Measurements from ENCODE around the gene MYH9. TPM values are rescaled to one million over a fixed set of nuclear protein-coding genes. Genes with fewer than 3 reads are reported as not detected.
A peak's percentile ranks its signal among the peaks of the same experiment; 100 is the strongest.
"Not testable (repeated sequence)": the region's sequence is repeated elsewhere in the genome, so short reads cannot be mapped to it uniquely, and the experiment has no call there.

The MYH9 gene
- total RNA-seq, 1 donor from 2014 or later = 973 TPM

DNA sequence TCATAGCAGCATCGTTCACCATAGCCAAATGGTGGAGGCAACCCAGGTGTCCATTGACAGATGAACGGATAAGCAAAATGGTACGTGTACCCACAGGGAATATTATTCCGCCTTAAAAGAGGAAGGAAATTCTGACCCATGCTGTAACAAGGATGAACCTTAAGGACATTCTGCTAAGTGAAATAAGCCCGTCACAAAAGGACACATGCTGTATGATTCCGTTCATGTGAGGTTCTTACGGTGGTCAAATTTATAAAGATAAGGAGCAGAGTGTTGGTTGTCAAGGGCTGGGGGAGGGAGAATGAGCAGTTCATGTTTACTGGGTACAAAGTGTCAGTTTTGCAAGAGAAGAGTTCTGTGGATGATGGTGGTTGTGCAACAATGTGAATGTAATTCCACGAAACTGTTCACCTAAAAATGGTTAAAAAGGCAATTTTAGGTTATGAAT, 108.5 kb downstream of the MYH9 start:
- ATAC-seq = no peak

GRCh38 chr22:36277482-36278291, 110.1 kb downstream of the MYH9 start:
- intact Hi-C loops (cut with DNase I) = no loop called here
- DNase-seq (ENCODE audit: low spot score) = peak; percentile 74
- peak; percentile 63 for ATAC-seq

More for the DNA sequence above, 108.5 kb downstream of the MYH9 start:
- intact Hi-C loops (cut with DNase I) = no loop called here
- DNase-seq (ENCODE audit: low spot score) = peak; percentile 10

GRCh38 chr22:36274531-36274930, 113.2 kb downstream of the MYH9 start:
- ATAC-seq (no peak), DNase-seq (ENCODE audit: low spot score) (peak; percentile 7)
- intact Hi-C loops (cut with DNase I) = no loop called here

DNA sequence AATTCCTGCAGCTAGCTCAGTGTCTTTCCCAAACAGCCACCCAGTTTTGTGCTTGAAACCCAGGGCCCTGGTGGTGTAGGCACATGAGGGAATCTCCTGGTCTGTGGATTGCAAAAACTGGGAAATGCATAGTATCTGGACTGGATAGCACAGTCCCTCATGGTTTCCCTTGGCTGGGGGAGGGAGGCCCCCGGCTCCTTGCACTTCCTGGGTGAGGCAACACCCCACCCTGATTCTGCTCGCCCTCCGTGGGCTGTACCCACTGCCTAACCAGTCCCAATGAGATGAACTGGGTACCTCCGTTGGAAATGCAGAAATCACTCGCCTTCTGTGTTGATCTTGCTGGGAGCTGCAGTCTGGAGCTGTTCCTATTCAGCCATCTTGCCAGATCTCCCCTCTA, 115.8 kb downstream of the MYH9 start:
- DNase-seq (ENCODE audit: low spot score); intact Hi-C loops (cut with DNase I); ATAC-seq: not testable (repeated sequence)

DNA sequence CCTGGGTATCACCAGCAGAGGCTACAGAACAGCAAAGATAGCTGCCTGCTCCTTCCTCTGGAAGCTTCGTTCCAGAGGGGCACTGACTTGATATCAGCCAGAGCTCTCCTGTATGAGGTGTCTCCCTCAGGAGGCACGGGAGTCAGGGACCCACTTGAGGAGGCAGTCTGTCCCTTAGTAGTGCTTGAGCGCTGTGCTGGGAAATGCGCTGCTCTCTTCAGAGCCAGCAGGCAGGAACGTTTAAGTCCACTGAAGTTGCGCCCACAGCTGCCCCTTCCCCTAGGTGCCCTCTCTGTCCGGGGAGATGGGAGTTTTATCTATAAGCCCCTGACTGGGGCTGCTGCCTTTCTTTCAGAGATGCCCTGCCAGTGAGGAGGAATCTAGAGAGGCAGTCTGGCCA, 116.5 kb downstream of the MYH9 start:
- ATAC-seq; intact Hi-C loops (cut with DNase I); DNase-seq (ENCODE audit: low spot score): not testable (repeated sequence)

DNA sequence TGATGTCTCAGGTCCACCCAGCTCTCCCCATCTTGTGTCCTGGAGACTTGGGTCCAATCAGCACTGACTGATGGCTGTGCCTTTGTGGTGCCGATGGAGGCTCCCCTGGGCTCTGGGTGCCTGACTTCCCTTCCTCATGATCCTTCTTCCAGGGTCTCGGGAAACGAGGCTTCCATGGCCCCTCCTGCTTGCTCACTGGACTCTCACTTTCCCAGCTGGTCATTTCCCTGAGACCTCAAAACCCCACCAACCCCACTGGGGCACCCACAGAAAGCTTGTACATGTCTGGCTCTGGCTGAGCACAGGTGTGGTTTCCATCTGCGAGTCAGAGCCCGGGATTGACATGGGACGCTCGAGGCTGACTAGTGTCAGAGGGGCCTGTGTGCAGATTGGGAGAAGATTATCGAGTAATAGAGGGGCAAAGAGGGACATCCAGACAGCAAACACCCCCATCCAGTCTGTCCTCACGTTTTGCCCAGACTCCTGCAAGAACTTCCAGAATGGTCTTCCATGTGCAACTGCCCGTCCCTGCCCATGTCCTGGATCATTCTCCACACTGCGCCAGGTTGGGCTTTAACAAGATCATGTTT, 119.8 kb downstream of the MYH9 start:
- intact Hi-C loops (cut with DNase I) = no loop called here
- no peak for ATAC-seq
- DNase-seq (ENCODE audit: low spot score) = no peak

DNA sequence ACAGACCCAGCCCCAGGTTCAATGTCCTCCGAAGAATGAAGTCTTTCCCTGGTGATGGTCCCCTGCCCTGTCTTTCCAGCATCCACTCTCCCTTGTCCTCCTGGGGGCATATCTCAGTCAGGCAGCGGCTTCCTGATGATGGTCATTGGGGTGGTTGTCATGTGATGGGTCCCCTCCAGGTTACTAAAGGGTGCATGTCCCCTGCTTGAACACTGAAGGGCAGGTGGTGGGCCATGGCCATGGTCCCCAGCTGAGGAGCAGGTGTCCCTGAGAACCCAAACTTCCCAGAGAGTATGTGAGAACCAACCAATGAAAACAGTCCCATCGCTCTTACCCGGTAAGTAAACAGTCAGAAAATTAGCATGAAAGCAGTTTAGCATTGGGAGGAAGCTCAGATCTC, 120.7 kb downstream of the MYH9 start:
- ATAC-seq (no peak), DNase-seq (ENCODE audit: low spot score) (no peak)
- intact Hi-C loops (cut with DNase I) = no loop called here

DNA sequence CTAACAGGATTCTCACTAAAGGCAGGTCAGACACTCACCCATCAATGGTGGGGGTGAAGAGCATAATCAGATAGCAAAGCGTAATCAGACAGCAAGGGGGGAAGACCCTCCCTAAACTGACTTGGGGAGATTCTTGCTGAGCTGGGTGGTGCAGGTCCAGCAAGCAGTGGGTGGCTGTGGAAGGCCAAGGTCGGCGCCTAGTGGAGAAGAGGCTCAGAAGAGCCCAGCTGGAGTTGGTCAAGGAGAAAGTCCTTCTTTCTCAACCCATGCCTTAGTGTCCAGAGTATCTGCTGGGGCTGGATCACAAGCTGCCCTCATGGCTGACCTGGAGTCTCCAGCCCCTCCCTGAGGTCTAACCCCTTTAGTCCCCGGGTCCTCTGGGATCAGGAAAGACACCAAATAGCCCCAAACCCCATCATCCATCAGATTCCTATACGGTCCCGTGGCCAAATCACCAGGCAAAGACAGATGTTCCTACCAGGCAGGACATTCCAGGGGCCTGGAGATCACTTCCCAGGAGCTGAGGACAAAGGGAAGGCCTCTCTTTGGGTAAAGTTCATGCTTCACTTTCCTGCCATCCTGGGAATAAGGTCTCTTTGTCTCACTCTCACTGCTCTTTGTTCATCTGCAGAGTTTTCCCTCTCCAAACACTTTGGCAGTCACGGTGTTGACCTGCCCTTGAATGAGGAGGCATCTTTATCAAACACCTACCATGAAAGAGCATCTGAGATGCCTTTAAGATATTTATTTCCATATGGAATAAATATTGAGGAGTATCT, 123.7 kb downstream of the MYH9 start:
- ATAC-seq = peak; percentile 29
- intact Hi-C loops (cut with DNase I); DNase-seq (ENCODE audit: low spot score): not testable (repeated sequence)

DNA sequence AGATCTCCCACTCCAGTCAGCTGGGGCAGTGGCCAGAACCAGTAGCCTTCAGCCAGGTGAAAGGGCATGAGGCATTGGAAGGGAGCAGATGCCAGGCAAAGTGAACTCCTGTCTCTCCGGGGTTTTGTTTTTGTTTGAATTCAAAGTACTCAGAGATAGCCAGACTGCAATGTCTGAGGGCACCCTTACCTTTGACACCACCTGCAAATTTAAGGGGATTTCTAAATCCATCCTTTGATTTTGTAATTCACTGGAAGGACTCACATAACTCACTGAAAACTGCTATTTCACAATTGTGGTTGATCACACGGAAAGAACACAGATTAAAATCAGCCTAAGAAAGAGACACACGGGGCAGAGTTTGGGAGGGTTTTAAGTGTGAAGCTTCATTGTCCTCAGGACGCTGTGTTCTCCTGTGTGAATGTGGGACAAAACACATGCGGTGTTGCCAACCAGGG, 124.5 kb downstream of the MYH9 start:
- ATAC-seq = peak; percentile 72
- DNase-seq (ENCODE audit: low spot score); intact Hi-C loops (cut with DNase I): not testable (repeated sequence)

DNA sequence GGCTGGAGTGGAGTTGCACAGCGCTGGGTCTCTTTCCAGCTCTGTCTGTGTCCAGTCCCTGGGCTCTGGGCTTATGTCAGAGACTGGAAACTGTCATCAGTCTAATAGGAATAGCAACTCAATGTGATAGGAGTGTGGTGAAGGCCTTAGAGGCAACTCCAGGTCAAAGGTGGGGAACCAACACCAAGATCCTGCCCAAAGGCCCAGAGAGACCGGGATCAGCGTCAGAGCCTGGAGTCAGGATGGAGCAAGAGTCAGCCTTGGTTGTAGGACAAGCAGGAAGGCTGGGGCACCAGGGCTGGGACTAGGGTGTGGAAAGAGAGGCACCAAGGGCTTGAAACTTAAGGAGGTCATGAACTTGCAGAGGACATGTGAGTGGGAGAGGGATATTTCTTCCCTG, 125.5 kb downstream of the MYH9 start:
- ATAC-seq; DNase-seq (ENCODE audit: low spot score); intact Hi-C loops (cut with DNase I): not testable (repeated sequence)

- ATAC-seq; intact Hi-C loops (cut with DNase I); DNase-seq (ENCODE audit: low spot score): not testable (repeated sequence)
These were observed 126.1 kb downstream of the MYH9 start for GRCh38 chr22:36261675-36262074.

- ATAC-seq (no peak), DNase-seq (ENCODE audit: low spot score) (no peak)
- intact Hi-C loops (cut with DNase I) = no loop called here
These were observed 128.0 kb downstream of the MYH9 start for GRCh38 chr22:36259615-36260300.

DNA sequence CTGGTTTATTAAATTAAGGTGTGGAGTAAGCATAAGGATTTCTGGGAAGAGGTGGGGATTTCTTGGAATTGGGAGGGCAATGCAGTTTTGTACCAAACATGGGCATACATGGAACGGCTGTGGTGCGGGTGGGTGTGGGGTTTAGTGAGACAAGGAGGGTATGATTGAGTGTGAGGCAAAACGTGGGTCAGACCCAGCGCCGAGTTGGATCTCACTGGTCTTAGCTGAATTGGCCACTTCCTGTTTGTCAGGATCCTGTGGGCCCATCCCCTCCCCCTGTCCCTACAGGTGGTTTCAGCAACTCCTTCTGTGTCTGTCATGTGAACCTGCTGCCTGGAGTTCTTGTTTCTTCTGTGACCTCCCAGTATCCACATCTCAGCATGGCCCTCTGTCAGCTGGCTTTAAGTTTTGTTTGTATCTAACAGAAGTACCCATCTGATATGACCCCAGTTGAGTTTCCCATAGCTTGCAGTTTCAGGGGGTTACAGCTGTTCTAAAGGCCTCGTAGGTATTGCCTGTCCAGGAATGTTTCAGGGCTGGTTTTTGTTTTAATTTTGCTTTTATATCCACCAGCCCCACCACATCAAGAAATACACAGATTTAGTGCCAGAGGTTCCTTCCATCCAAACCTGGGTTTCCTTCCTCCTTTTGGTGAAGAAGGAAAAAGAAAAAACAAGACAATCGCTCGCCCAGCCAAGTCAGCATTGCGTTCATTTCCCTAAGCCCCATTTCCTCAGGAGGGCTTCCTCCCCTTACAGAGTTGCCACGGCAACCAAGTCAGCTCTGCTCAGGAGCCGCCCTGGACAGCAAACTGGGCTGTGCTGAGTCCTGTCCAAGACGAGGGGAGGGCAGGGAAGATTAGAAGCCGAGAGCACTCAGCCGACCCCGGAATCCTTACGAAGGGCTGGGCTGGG, 128.8 kb downstream of the MYH9 start:
- ATAC-seq (peak; percentile 62), DNase-seq (ENCODE audit: low spot score) (no peak)
- intact Hi-C loops (cut with DNase I) = no loop called here

GRCh38 chr22:36257948-36258670, 129.7 kb downstream of the MYH9 start:
- no peak for DNase-seq (ENCODE audit: low spot score)
- intact Hi-C loops (cut with DNase I) = no loop called here
- no peak for ATAC-seq

DNA sequence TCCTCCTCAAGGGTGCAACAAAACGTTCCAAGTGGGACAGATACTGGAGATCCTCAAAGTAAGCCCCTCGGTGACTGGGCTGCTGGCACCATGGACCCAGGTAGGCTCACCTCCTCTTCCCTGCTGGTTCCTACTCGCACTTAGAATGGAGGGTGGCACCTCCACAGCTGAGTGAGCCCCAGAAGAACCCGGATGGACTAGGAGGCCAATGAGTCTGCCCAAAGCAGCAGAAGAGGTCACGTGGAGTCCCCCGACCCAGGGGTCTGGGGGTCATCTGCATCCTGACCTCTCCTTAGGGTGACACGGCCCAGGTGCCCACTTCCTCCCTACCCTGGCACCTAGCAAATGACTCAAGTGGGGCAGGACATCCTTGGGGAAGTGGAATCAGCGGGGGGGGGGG, 130.5 kb downstream of the MYH9 start:
- DNase-seq (ENCODE audit: low spot score) (no peak), ATAC-seq (no peak)
- intact Hi-C loops (cut with DNase I) = no loop called here

- ATAC-seq (no peak), DNase-seq (ENCODE audit: low spot score) (no peak)
- intact Hi-C loops (cut with DNase I) = no loop called here
These were observed 131.3 kb downstream of the MYH9 start for GRCh38 chr22:36256478-36256877.

DNA sequence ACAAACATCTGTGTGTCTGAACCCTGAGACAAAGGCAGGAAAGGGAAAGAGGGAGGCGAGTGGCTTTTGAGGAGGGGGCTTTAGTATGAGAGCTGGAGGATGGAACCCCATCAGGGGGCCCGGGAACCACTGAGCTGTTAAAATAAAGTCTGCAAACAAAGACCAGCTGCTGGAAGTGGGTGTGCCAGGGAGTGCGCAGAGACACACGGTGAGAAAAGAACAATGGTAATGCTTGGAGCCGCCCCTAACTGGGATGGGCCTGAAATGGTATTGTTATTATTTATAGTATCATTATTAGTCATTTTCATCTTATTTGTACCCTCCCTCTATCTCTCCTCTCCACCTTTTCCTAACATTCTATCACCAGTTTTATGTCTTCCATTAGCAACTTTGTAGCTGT, 132.2 kb downstream of the MYH9 start:
- DNase-seq (ENCODE audit: low spot score); intact Hi-C loops (cut with DNase I); ATAC-seq: not testable (repeated sequence)

Measured in sciatic nerve (tissue), 2 donors.